CD8-positive, alpha-beta memory T cell (primary cell): Measurements from ENCODE around the gene TARBP2. TPM values are rescaled to one million over a fixed set of nuclear protein-coding genes. Genes with fewer than 3 reads are reported as not detected.

Experiments
- CTCF ChIA-PET: fragments of 350-600 bp; sonication (Branson Sonifier 250); formaldehyde crosslinking; loops from one replicate; lab custom pipeline; 2021; ENCODE audit warnings: antibody characterized with exemption; lab: Charles Lee
- POLR2A ChIA-PET: fragments of 350-600 bp; sonication (Branson Sonifier 250); formaldehyde crosslinking; loops from one replicate; lab custom pipeline; 2021; ENCODE audit warnings: antibody characterized with exemption; lab: Charles Lee
- DNase-seq, 5 donors: peaks; one replicate each; pipeline versions ENCODE4 v3.0.0 to v3.0.0-alpha.2; 2020 to 2022; ENCODE audit warnings: mixed read lengths in 1 of 5
- H3K27ac ChIP-seq: one replicate; pipeline ENCODE4 v1.7.0; 2013; ENCODE audit warnings: low read depth, mild to moderate bottlenecking, low read length, moderate library complexity
- H3K27me3 ChIP-seq: 2 replicates; pipeline ENCODE4 v1.7.0; 2013; ENCODE audit warnings: low read length, mild to moderate bottlenecking; ENCODE audit not compliant: insufficient read depth, poor library complexity, severe bottlenecking
- H3K36me3 ChIP-seq: 2 replicates; pipeline ENCODE4 v1.7.0; 2013; ENCODE audit warnings: mild to moderate bottlenecking, low read length, moderate library complexity; ENCODE audit not compliant: insufficient read depth
- H3K4me1 ChIP-seq: 2 replicates; pipeline ENCODE4 v1.7.0; 2013; ENCODE audit warnings: mild to moderate bottlenecking, low read length, moderate library complexity; ENCODE audit not compliant: insufficient read depth
- H3K4me3 ChIP-seq: 2 replicates; pipeline ENCODE4 v1.7.0; 2013; ENCODE audit warnings: mild to moderate bottlenecking, low read length
- H3K9me3 ChIP-seq: 2 replicates; pipeline ENCODE4 v1.7.0; 2013; ENCODE audit warnings: mild to moderate bottlenecking, low read length
- H3K27ac Mint-ChIP-seq, 8 donors: one replicate each; pipeline ENCODE4 v1.8.0; 2020 to 2021; ENCODE audit warnings: mixed read lengths in 8 of 8, mild to moderate bottlenecking in 6 of 8, inconsistent platforms in 3 of 8, moderate library complexity in 3 of 8
- H3K27me3 Mint-ChIP-seq, 2 donors: one replicate each; pipeline ENCODE4 v1.8.0; 2020 to 2021; ENCODE audit warnings: mixed read lengths in 2 of 2, mild to moderate bottlenecking in 1 of 2, moderate library complexity in 1 of 2
- H3K36me3 Mint-ChIP-seq, 3 donors: one replicate each; pipeline ENCODE4 v1.8.0; 2020 to 2021; ENCODE audit warnings: mixed read lengths in 3 of 3, inconsistent platforms in 1 of 3, mild to moderate bottlenecking in 1 of 3
- H3K4me1 Mint-ChIP-seq, 3 donors: one replicate each; pipeline ENCODE4 v1.8.0; 2020 to 2021; ENCODE audit warnings: mixed read lengths in 3 of 3, inconsistent platforms in 1 of 3, mild to moderate bottlenecking in 1 of 3
- H3K4me3 Mint-ChIP-seq, 7 donors: one replicate each; pipeline ENCODE4 v1.8.0; 2020 to 2021; ENCODE audit warnings: mixed read lengths in 7 of 7, mild to moderate bottlenecking in 6 of 7, moderate library complexity in 4 of 7, inconsistent platforms in 2 of 7
- H3K9me3 Mint-ChIP-seq, 5 donors: one replicate each; pipeline ENCODE4 v1.8.0; 2020 to 2022; ENCODE audit warnings: mixed read lengths in 5 of 5, mild to moderate bottlenecking in 3 of 5, moderate library complexity in 2 of 5, inconsistent platforms in 1 of 5
- polyA plus RNA-seq: library from polyadenylated mRNA; unstranded; fragments of 300-500 nt; fragmentation: Illumina TruSeq; gene quantifications from one replicate; pipeline ENCODE4 v1.2.3, GENCODE V29; 2021
- total RNA-seq, 2 experiments: library from RNA; stranded (reverse); gene quantifications; one replicate each; pipeline ENCODE4 v1.2.3, GENCODE V29; 2021

The TARBP2 gene
- total and polyA plus RNA-seq, 3 experiments from 2014 or later, result 26.3 to 65.1 (median 62.1) TPM

GRCh38 chr12:53508534-53509170 is 7.6 kb downstream of the TARBP2 start:
- peak overlapping the region in 2 of 7 donors; percentile 7 to 40 for H3K4me3 Mint-ChIP-seq

GRCh38 chr12:53510181-53510812 is 9.2 kb downstream of the TARBP2 start:
- H3K4me1 ChIP-seq, result peaks cover 7% of the 10 kb centered on the region
- H3K9me3 ChIP-seq, result no peaks in the 10 kb centered on the region
- CTCF ChIA-PET, result interaction anchor here (1.0 to 4.9 kb wide), 4 partner anchors 9 to 189 kb away, joined by 3 to 57 read pairs (median 14); partner anchors contain the start of genes AAAS and TARBP2
- peaks cover 38% of the 10 kb centered on the region for H3K36me3 ChIP-seq
- no peak overlapping the region for H3K4me3 ChIP-seq
- POLR2A ChIA-PET, result interaction anchor here (0.6 kb wide), 1 partner anchor 51 kb away, joined by 3 read pairs; no protein-coding TSS in a partner anchor
- no peaks in the 10 kb centered on the region for H3K27me3 ChIP-seq
- H3K27ac Mint-ChIP-seq, result peak overlapping the region in 1 of 8 donors; percentile 38
- no peak for DNase-seq
- H3K36me3 Mint-ChIP-seq, result peaks cover 0 to 62% (median 4%) of the 10 kb centered on the region in 3 donors
- H3K9me3 Mint-ChIP-seq, result no peaks in the 10 kb centered on the region
- no peaks in the 10 kb centered on the region for H3K27me3 Mint-ChIP-seq
- H3K4me1 Mint-ChIP-seq, result peaks cover 4 to 10% (median 9%) of the 10 kb centered on the region in 3 donors
- H3K27ac ChIP-seq, result no peak overlapping the region
- no peak overlapping the region for H3K4me3 Mint-ChIP-seq

More at GRCh38 chr12:53508534-53509170, 7.6 kb downstream of the TARBP2 start:
- Histone ChIP-seq H3K27me3 (no peaks in the 10 kb centered on the region), H3K4me1 (peaks cover 7% of the 10 kb centered on the region), H3K9me3 (no peaks in the 10 kb centered on the region), H3K4me3 (no peak overlapping the region), H3K27ac (no peak overlapping the region), H3K36me3 (peaks cover 24% of the 10 kb centered on the region)
- peak; percentile 63 to 85 (median 75) for DNase-seq
- peak overlapping the region in 7 of 8 donors; percentile 0 to 87 (median 68) for H3K27ac Mint-ChIP-seq
- H3K4me1 Mint-ChIP-seq, result peaks cover 4 to 10% (median 9%) of the 10 kb centered on the region in 3 donors
- H3K27me3 Mint-ChIP-seq, result no peaks in the 10 kb centered on the region
- ChIA-PET POLR2A (interaction anchor here (1.0 to 1.6 kb wide), 5 partner anchors 8 to 213 kb away, joined by 4 to 7 read pairs (median 4); partner anchors contain the start of genes AAAS, PFDN5 and TARBP2), CTCF (interaction anchor here (0.6 to 4.9 kb wide), 39 partner anchors 8 to 187 kb away, joined by 3 to 57 read pairs (median 4); partner anchors contain the start of genes AAAS, AMHR2, ATP5MC2 and MAP3K12)
- H3K36me3 Mint-ChIP-seq, result peaks cover 0 to 58% (median 2%) of the 10 kb centered on the region in 3 donors
- no peaks in the 10 kb centered on the region for H3K9me3 Mint-ChIP-seq

GRCh38 chr12:53513712-53514410 is 12.8 kb downstream of the TARBP2 start:
- no peaks in the 10 kb centered on the region for H3K27me3 Mint-ChIP-seq
- DNase-seq, result no peak
- Histone ChIP-seq H3K4me3 (no peak overlapping the region), H3K27me3 (no peaks in the 10 kb centered on the region), H3K4me1 (peaks cover under 1% of the 10 kb centered on the region), H3K27ac (no peak overlapping the region), H3K9me3 (no peaks in the 10 kb centered on the region), H3K36me3 (peaks cover 45% of the 10 kb centered on the region)
- H3K4me1 Mint-ChIP-seq, result peaks cover 0 to 4% (median 4%) of the 10 kb centered on the region in 3 donors
- peaks cover 0 to 70% (median 6%) of the 10 kb centered on the region in 3 donors for H3K36me3 Mint-ChIP-seq
- ChIA-PET CTCF (no interaction called here), POLR2A (no interaction called here)
- H3K27ac Mint-ChIP-seq, result peak overlapping the region in 6 of 8 donors; percentile 7 to 78 (median 52)
- H3K9me3 Mint-ChIP-seq, result no peaks in the 10 kb centered on the region
- H3K4me3 Mint-ChIP-seq, result no peak overlapping the region

- peaks cover 45% of the 10 kb centered on the region for H3K36me3 ChIP-seq
- no peaks in the 10 kb centered on the region for H3K27me3 ChIP-seq
- CTCF ChIA-PET, result no interaction called here
- no peak overlapping the region for H3K4me3 ChIP-seq
- H3K4me1 ChIP-seq, result no peaks in the 10 kb centered on the region
- no peaks in the 10 kb centered on the region for H3K9me3 ChIP-seq
- Mint-ChIP-seq H3K36me3 (peaks cover 0 to 77% (median 6%) of the 10 kb centered on the region in 3 donors), H3K4me3 (no peak overlapping the region), H3K27me3 (no peaks in the 10 kb centered on the region), H3K4me1 (no peaks in the 10 kb centered on the region), H3K27ac (peak overlapping the region in 4 of 8 donors; percentile 1 to 78 (median 28)), H3K9me3 (no peaks in the 10 kb centered on the region)
- DNase-seq, result no peak
- no peak overlapping the region for H3K27ac ChIP-seq
- POLR2A ChIA-PET, result no interaction called here
These were observed 13.7 kb downstream of the TARBP2 start for GRCh38 chr12:53514628-53515290.

GRCh38 chr12:53515291-53515680 is 14.2 kb downstream of the TARBP2 start:
- Histone ChIP-seq H3K9me3 (no peaks in the 10 kb centered on the region), H3K36me3 (peaks cover 48% of the 10 kb centered on the region), H3K27me3 (no peaks in the 10 kb centered on the region), H3K27ac (no peak overlapping the region), H3K4me1 (no peaks in the 10 kb centered on the region), H3K4me3 (no peak overlapping the region)
- Mint-ChIP-seq H3K4me3 (no peak overlapping the region), H3K36me3 (peaks cover 0 to 80% (median 9%) of the 10 kb centered on the region in 3 donors), H3K27ac (peak overlapping the region in 4 of 8 donors; percentile 1 to 78 (median 20)), H3K9me3 (no peaks in the 10 kb centered on the region), H3K27me3 (no peaks in the 10 kb centered on the region), H3K4me1 (no peaks in the 10 kb centered on the region)
- ChIA-PET CTCF (no interaction called here), POLR2A (no interaction called here)
- DNase-seq, result no peak

- no peaks in the 10 kb centered on the region for H3K4me1 ChIP-seq
- no peak overlapping the region for H3K4me3 Mint-ChIP-seq
- ChIA-PET CTCF (interaction anchor here (1.1 kb wide), 1 partner anchor 8 kb away, joined by 3 read pairs; no protein-coding TSS in a partner anchor), POLR2A (no interaction called here)
- H3K36me3 ChIP-seq, result peaks cover 58% of the 10 kb centered on the region
- no peak overlapping the region for H3K27ac ChIP-seq
- peak overlapping the region in 2 of 8 donors; percentile 45 to 72 for H3K27ac Mint-ChIP-seq
- H3K27me3 ChIP-seq, result no peaks in the 10 kb centered on the region
- no peak overlapping the region for H3K4me3 ChIP-seq
- H3K9me3 Mint-ChIP-seq, result no peaks in the 10 kb centered on the region
- no peaks in the 10 kb centered on the region for H3K4me1 Mint-ChIP-seq
- H3K9me3 ChIP-seq, result no peaks in the 10 kb centered on the region
- H3K36me3 Mint-ChIP-seq, result peaks cover 0 to 82% (median 18%) of the 10 kb centered on the region in 3 donors
- H3K27me3 Mint-ChIP-seq, result no peaks in the 10 kb centered on the region
- DNase-seq, result no peak
These were observed 15.8 kb downstream of the TARBP2 start for GRCh38 chr12:53516758-53517455.

- POLR2A ChIA-PET, result interaction anchor here (0.8 kb wide), 1 partner anchor 17 kb away, joined by 3 read pairs; the partner anchor contains the start of gene TARBP2
- no peaks in the 10 kb centered on the region for H3K4me1 ChIP-seq
- no peaks in the 10 kb centered on the region for H3K9me3 ChIP-seq
- Mint-ChIP-seq H3K9me3 (no peaks in the 10 kb centered on the region), H3K27me3 (peaks cover 0 to 2% of the 10 kb centered on the region in 2 donors), H3K4me3 (no peak overlapping the region), H3K4me1 (no peaks in the 10 kb centered on the region), H3K36me3 (peaks cover 0 to 85% (median 21%) of the 10 kb centered on the region in 3 donors), H3K27ac (no peak overlapping the region)
- no peak overlapping the region for H3K4me3 ChIP-seq
- peaks cover 56% of the 10 kb centered on the region for H3K36me3 ChIP-seq
- H3K27ac ChIP-seq, result no peak overlapping the region
- DNase-seq, result no peak
- CTCF ChIA-PET, result interaction anchor here (0.7 to 2.2 kb wide), 3 partner anchors 9 to 197 kb away, joined by 3 to 13 read pairs (median 3); partner anchors contain the start of gene AAAS
- no peaks in the 10 kb centered on the region for H3K27me3 ChIP-seq
These were observed 17.3 kb downstream of the TARBP2 start for GRCh38 chr12:53518381-53518780.
